Thymus (tissue), 11 donors: Measurements from ENCODE around the gene GLRX. TPM values are rescaled to one million over a fixed set of nuclear protein-coding genes. Genes with fewer than 3 reads are reported as not detected.
"Not testable (repeated sequence)": the region's sequence is repeated elsewhere in the genome, so short reads cannot be mapped to it uniquely, and the experiment has no call there.

Experiments used
- DNase-seq, 9 donors: peaks; one replicate each; pipeline ENCODE4 v3.0.0-alpha.2; 2013; ENCODE audit warnings: low spot score in 9 of 9, low read depth in 6 of 9, missing footprints in 1 of 9
- H3K27ac ChIP-seq, 2 donors: one replicate each; pipeline ENCODE4 v1.5.1; 2013; ENCODE audit warnings: control low read depth in 1 of 2, low read depth in 1 of 2, low read length in 1 of 2, mild to moderate bottlenecking in 1 of 2, moderate library complexity in 1 of 2
- H3K27me3 ChIP-seq, 2 donors: one replicate each; pipeline ENCODE4 v1.5.1; 2013; ENCODE audit warnings: low read length in 1 of 2; ENCODE audit not compliant: control insufficient read depth in 2 of 2, insufficient read depth in 1 of 2
- H3K36me3 ChIP-seq, 2 donors: one replicate each; pipeline ENCODE4 v1.5.1; 2013; ENCODE audit warnings: low read length in 1 of 2, mild to moderate bottlenecking in 1 of 2, moderate library complexity in 1 of 2; ENCODE audit not compliant: control insufficient read depth in 2 of 2, insufficient read depth in 2 of 2
- H3K4me1 ChIP-seq, 2 donors: one replicate each; pipeline ENCODE4 v1.5.1; 2013; ENCODE audit warnings: low read length in 2 of 2; ENCODE audit not compliant: control insufficient read depth in 2 of 2, insufficient read depth in 2 of 2
- H3K4me3 ChIP-seq, 2 donors: one replicate each; pipeline ENCODE4 v1.5.1; 2013; ENCODE audit warnings: low read length in 2 of 2, control low read depth in 1 of 2, mild to moderate bottlenecking in 1 of 2
- H3K9me3 ChIP-seq, 2 donors: one replicate each; pipeline ENCODE4 v1.5.1; 2013; ENCODE audit warnings: low read length in 1 of 2, mild to moderate bottlenecking in 1 of 2; ENCODE audit not compliant: control insufficient read depth in 2 of 2, insufficient read depth in 1 of 2
- WGBS: extraction: QIAGEN DNeasy Blood & Tissue Kit; methylation state at CpG from one replicate; pipeline ENCODE4 v1.1.7; 2013; 5-methylcytosine and 5-hydroxymethylcytosine counted together
- polyA plus RNA-seq: library from polyadenylated mRNA; stranded (reverse); fragments of 200-250 nt; gene quantifications from one replicate; pipeline ENCODE4 v1.2.3, GENCODE V29; 2013
- total RNA-seq: library from RNA; stranded (reverse); fragments of 120-200 nt; gene quantifications from one replicate; pipeline ENCODE4 v1.2.4, GENCODE V29; 2013
- donor health status: healthy.

The GLRX gene
- total and polyA plus RNA-seq, 2 donors = 52.4 to 119 TPM

GRCh38 chr5:95816341-95816740 is 6.2 kb downstream of the GLRX start:
- DNase-seq = no peak
- Histone ChIP-seq H3K4me3 (no peak overlapping the region), H3K36me3 (peaks cover 14 to 55% of the 10 kb centered on the region in 2 donors), H3K27ac (no peak overlapping the region), H3K9me3 (no peaks in the 10 kb centered on the region), H3K4me1 (peaks cover 58 to 86% of the 10 kb centered on the region in 2 donors), H3K27me3 (no peaks in the 10 kb centered on the region)
- WGBS = 93% methylated on average over 8 of the region's 8 CpGs

GRCh38 chr5:95815155-95815729 is 7.3 kb downstream of the GLRX start:
- 53% methylated on average over 4 of the region's 4 CpGs for WGBS
- DNase-seq = no peak
- no peaks in the 10 kb centered on the region for H3K27me3 ChIP-seq
- no peaks in the 10 kb centered on the region for H3K9me3 ChIP-seq
- H3K27ac ChIP-seq = peak overlapping the region in 1 of 2 donors; percentile 65
- peaks cover 14 to 55% of the 10 kb centered on the region in 2 donors for H3K36me3 ChIP-seq
- H3K4me1 ChIP-seq = peaks cover 62 to 88% of the 10 kb centered on the region in 2 donors
- H3K4me3 ChIP-seq = no peak overlapping the region

GRCh38 chr5:95813035-95813434 is 9.5 kb downstream of the GLRX start:
- H3K27ac ChIP-seq, H3K27me3 ChIP-seq, H3K9me3 ChIP-seq, DNase-seq, H3K4me3 ChIP-seq: not testable (repeated sequence)
- Histone ChIP-seq H3K36me3 (peaks cover 17 to 46% of the 10 kb centered on the region in 2 donors), H3K4me1 (peaks cover 67 to 93% of the 10 kb centered on the region in 2 donors)
- WGBS = 96% methylated on average over 8 of the region's 8 CpGs

- DNase-seq = peak in 3 of 9 donors; percentile 63 to 80 (median 67)
- 26% methylated on average over 6 of the region's 6 CpGs for WGBS
- H3K36me3 ChIP-seq = peaks cover 15 to 41% of the 10 kb centered on the region in 2 donors
Observed at GRCh38 chr5:95812074-95812471, 10.5 kb downstream of the GLRX start.

GRCh38 chr5:95811461-95812073 is 11.0 kb downstream of the GLRX start:
- H3K4me3 ChIP-seq, DNase-seq, H3K9me3 ChIP-seq, H3K27me3 ChIP-seq: not testable (repeated sequence)
- Histone ChIP-seq H3K4me1 (peaks cover 57 to 86% of the 10 kb centered on the region in 2 donors), H3K36me3 (peaks cover 15 to 37% of the 10 kb centered on the region in 2 donors), H3K27ac (peak overlapping the region; percentile 75 to 89)
- WGBS = 81% methylated on average over 13 of the region's 13 CpGs

More at GRCh38 chr5:95812074-95812471, 10.5 kb downstream of the GLRX start:
- Histone ChIP-seq H3K27me3 (no peaks in the 10 kb centered on the region), H3K27ac (peak overlapping the region; percentile 75 to 89), H3K4me1 (peaks cover 62 to 90% of the 10 kb centered on the region in 2 donors), H3K9me3 (no peaks in the 10 kb centered on the region), H3K4me3 (no peak overlapping the region)

GRCh38 chr5:95811126-95811423 is 11.5 kb downstream of the GLRX start:
- H3K27me3 ChIP-seq, H3K9me3 ChIP-seq, DNase-seq, H3K4me3 ChIP-seq: not testable (repeated sequence)
- Histone ChIP-seq H3K27ac (peak overlapping the region in 1 of 2 donors; percentile 81), H3K36me3 (peaks cover 15 to 37% of the 10 kb centered on the region in 2 donors), H3K4me1 (peaks cover 53 to 82% of the 10 kb centered on the region in 2 donors)
- WGBS = 83% methylated on average over 6 of the region's 6 CpGs

GRCh38 chr5:95810305-95811125 is 12.0 kb downstream of the GLRX start:
- peaks cover 11 to 31% of the 10 kb centered on the region in 2 donors for H3K36me3 ChIP-seq
- 25% methylated on average over 5 of the region's 5 CpGs for WGBS
- peak overlapping the region; percentile 79 to 81 for H3K27ac ChIP-seq
- no peak overlapping the region for H3K4me3 ChIP-seq
- peak in 1 of 9 donors; percentile 55 for DNase-seq
- H3K4me1 ChIP-seq = peaks cover 49 to 77% of the 10 kb centered on the region in 2 donors
- H3K27me3 ChIP-seq = no peaks in the 10 kb centered on the region
- no peaks in the 10 kb centered on the region for H3K9me3 ChIP-seq

GRCh38 chr5:95809414-95809960 is 13.0 kb downstream of the GLRX start:
- Histone ChIP-seq H3K27ac (peak overlapping the region; percentile 53 to 81), H3K36me3 (peaks cover 9 to 21% of the 10 kb centered on the region in 2 donors), H3K9me3 (no peaks in the 10 kb centered on the region), H3K4me3 (no peak overlapping the region), H3K4me1 (peaks cover 47 to 67% of the 10 kb centered on the region in 2 donors), H3K27me3 (no peaks in the 10 kb centered on the region)
- WGBS = 79% methylated on average over 2 of the region's 2 CpGs
- DNase-seq = no peak
